Naive thymus-derived CD4-positive, alpha-beta T cell (primary cell): ENCODE measurements around the gene KCNN4. TPM values are rescaled to one million over a fixed set of nuclear protein-coding genes. Genes with fewer than 3 reads are reported as not detected.
A peak's percentile ranks its signal among the peaks of the same experiment; 100 is the strongest.
"Not testable (repeated sequence)": the region's sequence is repeated elsewhere in the genome, so short reads cannot be mapped to it uniquely, and the experiment has no call there.

Experiments used
- ATAC-seq: fragments of 150-1000 bp; cut with Tn5 transposase; 2 replicates; pipeline ENCODE4 v1.10.0; 2021; ENCODE audit warnings: mild to moderate bottlenecking, moderate library complexity
- CTCF ChIA-PET: fragments of 350-600 bp; sonication (Branson Sonifier 250); formaldehyde crosslinking; loops from one replicate; lab custom pipeline; 2021; ENCODE audit warnings: antibody characterized with exemption; lab: Charles Lee
- POLR2A ChIA-PET: fragments of 350-600 bp; sonication (Branson Sonifier 250); formaldehyde crosslinking; loops from one replicate; lab custom pipeline; 2021; ENCODE audit warnings: antibody characterized with exemption, inconsistent platforms; lab: Charles Lee
- DNase-seq, 9 donors: peaks; one replicate each; pipeline versions ENCODE4 v3.0.0 to v3.0.0-alpha.2; 2020 to 2022; ENCODE audit warnings: mixed read lengths in 1 of 9
- H3K27ac ChIP-seq: one replicate; pipeline ENCODE4 v1.7.0; 2013; ENCODE audit warnings: mild to moderate bottlenecking, low read depth, low read length, moderate library complexity
- H3K27me3 ChIP-seq, 2 donors: one replicate each; pipeline ENCODE4 v1.7.0; 2013; ENCODE audit warnings: low read length in 2 of 2, mild to moderate bottlenecking in 2 of 2, moderate library complexity in 2 of 2; ENCODE audit not compliant: control insufficient read depth in 2 of 2, insufficient read depth in 2 of 2
- H3K36me3 ChIP-seq, 3 experiments: 1 replicate in 2 of 3; 2 replicates in 1 of 3; pipeline ENCODE4 v1.7.0; 2013; ENCODE audit warnings: low read length in 3 of 3, mild to moderate bottlenecking in 3 of 3, moderate library complexity in 1 of 3; ENCODE audit not compliant: insufficient read depth in 3 of 3, control insufficient read depth in 2 of 3
- H3K4me1 ChIP-seq, 2 donors: one replicate each; pipeline ENCODE4 v1.7.0; 2013; ENCODE audit warnings: low read length in 2 of 2, mild to moderate bottlenecking in 2 of 2, moderate library complexity in 1 of 2; ENCODE audit not compliant: control insufficient read depth in 2 of 2, insufficient read depth in 2 of 2
- H3K4me3 ChIP-seq: 2 replicates; pipeline ENCODE4 v1.7.0; 2013; ENCODE audit warnings: mild to moderate bottlenecking, low read length
- H3K9me3 ChIP-seq, 3 experiments: 1 replicate in 2 of 3; 2 replicates in 1 of 3; pipeline ENCODE4 v1.7.0; 2013; ENCODE audit warnings: low read length in 3 of 3; ENCODE audit not compliant: control insufficient read depth in 2 of 3
- H3K27ac Mint-ChIP-seq, 9 donors: one replicate each; pipeline ENCODE4 v1.8.0; 2020 to 2022; ENCODE audit warnings: mixed read lengths in 9 of 9, mild to moderate bottlenecking in 8 of 9, moderate library complexity in 5 of 9, inconsistent platforms in 2 of 9
- H3K27me3 Mint-ChIP-seq, 5 donors: one replicate each; pipeline ENCODE4 v1.8.0; 2021 to 2022; ENCODE audit warnings: mixed read lengths in 5 of 5, mild to moderate bottlenecking in 1 of 5
- H3K36me3 Mint-ChIP-seq, 5 donors: one replicate each; pipeline ENCODE4 v1.8.0; 2020 to 2022; ENCODE audit warnings: mixed read lengths in 5 of 5, mild to moderate bottlenecking in 3 of 5, inconsistent platforms in 1 of 5
- H3K4me1 Mint-ChIP-seq, 7 donors: one replicate each; pipeline ENCODE4 v1.8.0; 2020 to 2022; ENCODE audit warnings: mixed read lengths in 7 of 7, mild to moderate bottlenecking in 3 of 7, inconsistent platforms in 1 of 7
- H3K4me3 Mint-ChIP-seq, 10 donors: one replicate each; pipeline ENCODE4 v1.8.0; 2020 to 2022; ENCODE audit warnings: mild to moderate bottlenecking in 10 of 10, mixed read lengths in 10 of 10, moderate library complexity in 6 of 10, inconsistent platforms in 2 of 10
- H3K9me3 Mint-ChIP-seq, 11 donors: one replicate each; pipeline ENCODE4 v1.8.0; 2020 to 2022; ENCODE audit warnings: mixed read lengths in 11 of 11, mild to moderate bottlenecking in 4 of 11, inconsistent platforms in 1 of 11, moderate library complexity in 1 of 11
- intact Hi-C, 2 donors: fragments of 100-400 bp; cut with micrococcal nuclease; formaldehyde crosslinking; loops; one replicate each; pipeline ENCODE4 v1.15.1; 2023
- polyA plus RNA-seq, 2 donors: library from polyadenylated mRNA; unstranded; fragments of 300-500 nt; fragmentation: Illumina TruSeq; gene quantifications; one replicate each; pipeline ENCODE4 v1.2.3, GENCODE V29; 2021
- total RNA-seq, 6 experiments: library from RNA in 5 of 6; stranded (reverse) in 5 of 6; gene quantifications; 1 replicate in 5 of 6; 2 replicates in 1 of 6; pipeline ENCODE4 v1.2.3 and lab custom pipeline; 2021 to 2026

The KCNN4 gene
- total and polyA plus RNA-seq, 7 experiments from 2014 or later, result 8.1 to 53.4 (median 17.3) TPM

DNA sequence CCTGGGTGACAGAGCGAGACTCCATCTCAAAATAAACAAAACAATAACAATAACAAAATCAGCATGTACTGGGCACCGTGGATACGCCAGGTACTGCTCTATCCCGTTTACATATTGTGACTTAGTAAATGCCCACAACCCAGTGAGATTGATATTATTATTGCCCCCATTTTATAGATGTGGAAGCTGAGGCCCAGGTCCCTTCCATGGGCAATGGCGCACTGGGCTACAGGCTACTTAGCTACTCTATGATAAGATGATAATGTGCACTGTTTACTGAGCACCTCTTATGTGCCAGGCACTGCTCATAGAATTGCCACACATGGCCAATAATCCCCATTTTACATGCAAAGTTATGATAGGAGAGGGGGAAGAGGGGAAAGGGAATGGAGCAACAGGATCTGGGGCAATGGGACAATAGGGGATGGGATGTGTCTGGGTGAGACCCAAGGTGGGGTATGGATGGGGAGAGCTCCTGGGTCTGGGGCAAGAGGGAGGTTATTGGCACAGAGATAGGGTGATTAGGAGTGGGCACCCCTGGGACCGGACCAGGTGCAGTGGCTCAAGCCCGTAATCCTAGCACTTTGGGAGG, 5.4 kb downstream of the KCNN4 start:
- peak overlapping the region in 8 of 9 donors; percentile 7 to 96 (median 84) for H3K27ac Mint-ChIP-seq
- Histone ChIP-seq H3K27me3 (no peaks in the 10 kb centered on the region), H3K9me3 (no peaks in the 10 kb centered on the region), H3K4me3 (no peak overlapping the region), H3K36me3 (peaks cover 0 to 29% (median 0%) of the 10 kb centered on the region in 3 experiments), H3K27ac (no peak overlapping the region), H3K4me1 (peaks cover 17 to 32% of the 10 kb centered on the region in 2 donors)
- ChIA-PET CTCF (interaction anchor here (1.5 kb wide), 1 partner anchor 9 kb away, joined by 7 read pairs; no protein-coding TSS in a partner anchor), POLR2A (interaction anchor here (5.7 to 7.9 kb wide), 2 partner anchors 10 to 21 kb away, joined by 28 to 100 read pairs; partner anchors contain the start of gene SMG9)
- H3K36me3 Mint-ChIP-seq, result peaks cover 0 to 18% (median 0%) of the 10 kb centered on the region in 5 donors
- intact Hi-C loops, result no loop called here
- H3K27me3 Mint-ChIP-seq, result no peaks in the 10 kb centered on the region
- peaks cover 0 to 2% (median 0%) of the 10 kb centered on the region in 11 donors for H3K9me3 Mint-ChIP-seq
- H3K4me3 Mint-ChIP-seq, result peak overlapping the region in 6 of 10 donors; percentile 14 to 87 (median 40)
- no peak for DNase-seq
- no peak for ATAC-seq
- peaks cover 41 to 56% (median 47%) of the 10 kb centered on the region in 7 donors for H3K4me1 Mint-ChIP-seq

DNA sequence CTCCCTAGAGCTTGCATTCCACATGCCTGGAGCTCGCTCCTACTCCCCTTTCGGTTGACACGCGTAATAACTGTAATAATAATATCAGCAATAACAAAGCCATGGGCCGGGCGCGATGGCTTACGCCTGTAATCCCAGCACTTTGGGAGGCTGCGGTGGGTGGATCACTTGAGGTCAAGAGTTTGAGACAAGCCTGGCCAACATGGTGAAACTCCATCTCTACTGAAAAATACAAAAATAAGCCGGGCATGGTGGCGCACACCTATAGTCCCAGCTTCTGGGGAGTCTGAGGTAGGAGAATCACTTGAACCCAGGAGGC, 5.9 kb downstream of the KCNN4 start:
- H3K27ac ChIP-seq, H3K27me3 Mint-ChIP-seq, H3K9me3 Mint-ChIP-seq, ATAC-seq, intact Hi-C loops, H3K9me3 ChIP-seq, H3K4me3 ChIP-seq, H3K4me3 Mint-ChIP-seq, DNase-seq, H3K27me3 ChIP-seq: not testable (repeated sequence)
- H3K27ac Mint-ChIP-seq, result peak overlapping the region in 2 of 9 donors; percentile 22 to 95
- peaks cover 17 to 32% of the 10 kb centered on the region in 2 donors for H3K4me1 ChIP-seq
- H3K36me3 Mint-ChIP-seq, result peaks cover 0 to 22% (median 0%) of the 10 kb centered on the region in 5 donors
- POLR2A ChIA-PET, result interaction anchor here (5.7 to 7.9 kb wide), 2 partner anchors 9 to 20 kb away, joined by 28 to 100 read pairs; partner anchors contain the start of gene SMG9
- CTCF ChIA-PET, result interaction anchor here (1.5 kb wide), 1 partner anchor 8 kb away, joined by 7 read pairs; no protein-coding TSS in a partner anchor
- H3K36me3 ChIP-seq, result peaks cover 0 to 34% (median 0%) of the 10 kb centered on the region in 3 experiments
- H3K4me1 Mint-ChIP-seq, result peaks cover 39 to 54% (median 47%) of the 10 kb centered on the region in 7 donors

DNA sequence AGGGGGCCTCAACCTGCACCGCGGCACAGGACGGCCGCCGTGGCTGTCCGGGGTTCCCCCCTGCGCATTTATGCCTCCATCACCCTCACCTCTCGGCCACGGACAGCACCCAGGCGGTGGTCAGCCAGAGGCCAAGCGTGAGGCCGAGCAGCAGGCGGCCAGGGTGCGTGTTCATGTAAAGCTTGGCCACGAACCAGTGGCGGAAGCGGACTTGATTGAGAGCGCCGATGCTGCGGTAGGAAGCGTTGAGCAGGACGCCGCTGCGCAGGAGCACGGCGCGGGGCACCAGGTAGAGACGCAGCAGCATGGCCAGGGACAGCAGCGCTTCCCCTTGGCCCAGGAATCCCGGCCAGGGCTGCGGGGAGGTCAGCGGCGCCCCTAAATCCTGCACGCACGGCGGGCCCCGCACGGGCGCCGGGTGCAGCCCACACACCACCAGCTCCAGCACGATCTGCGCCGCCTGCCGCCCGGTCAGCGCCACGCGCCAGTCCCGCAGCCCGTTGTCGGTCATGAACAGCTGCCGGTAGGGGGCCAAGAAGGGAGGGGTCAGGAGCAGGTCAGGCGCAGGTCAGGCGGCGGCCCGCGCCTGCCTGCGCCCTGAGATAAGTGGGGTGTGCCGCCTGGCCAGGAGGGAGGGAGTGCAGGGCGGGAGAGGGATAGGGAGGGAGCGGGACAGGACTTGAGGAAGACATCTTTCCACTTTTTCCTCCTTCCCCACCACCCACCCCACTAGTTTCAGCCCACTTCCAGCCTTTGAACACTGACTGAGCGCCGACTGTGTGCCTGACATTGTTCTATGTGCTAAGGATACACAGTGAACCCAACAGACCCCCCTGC, 6.5 kb downstream of the KCNN4 start:
- peaks cover 0 to 39% (median 0%) of the 10 kb centered on the region in 3 experiments for H3K36me3 ChIP-seq
- no peak overlapping the region for H3K4me3 Mint-ChIP-seq
- intact Hi-C loops, result no loop called here
- DNase-seq (no peak), ATAC-seq (no peak)
- H3K27me3 ChIP-seq, result no peaks in the 10 kb centered on the region
- H3K27me3 Mint-ChIP-seq, result no peaks in the 10 kb centered on the region
- H3K36me3 Mint-ChIP-seq, result peaks cover 0 to 24% (median 0%) of the 10 kb centered on the region in 5 donors
- H3K9me3 Mint-ChIP-seq, result peaks cover 0 to 4% (median 0%) of the 10 kb centered on the region in 11 donors
- H3K27ac ChIP-seq, result no peak overlapping the region
- POLR2A ChIA-PET, result interaction anchor here (5.7 to 7.9 kb wide), 2 partner anchors 9 to 20 kb away, joined by 28 to 100 read pairs; partner anchors contain the start of gene SMG9
- no peaks in the 10 kb centered on the region for H3K9me3 ChIP-seq
- no peak overlapping the region for H3K4me3 ChIP-seq
- peaks cover 17 to 32% of the 10 kb centered on the region in 2 donors for H3K4me1 ChIP-seq
- peaks cover 34 to 52% (median 42%) of the 10 kb centered on the region in 7 donors for H3K4me1 Mint-ChIP-seq
- CTCF ChIA-PET, result no interaction called here
- H3K27ac Mint-ChIP-seq, result peak overlapping the region in 1 of 9 donors; percentile 22

DNA sequence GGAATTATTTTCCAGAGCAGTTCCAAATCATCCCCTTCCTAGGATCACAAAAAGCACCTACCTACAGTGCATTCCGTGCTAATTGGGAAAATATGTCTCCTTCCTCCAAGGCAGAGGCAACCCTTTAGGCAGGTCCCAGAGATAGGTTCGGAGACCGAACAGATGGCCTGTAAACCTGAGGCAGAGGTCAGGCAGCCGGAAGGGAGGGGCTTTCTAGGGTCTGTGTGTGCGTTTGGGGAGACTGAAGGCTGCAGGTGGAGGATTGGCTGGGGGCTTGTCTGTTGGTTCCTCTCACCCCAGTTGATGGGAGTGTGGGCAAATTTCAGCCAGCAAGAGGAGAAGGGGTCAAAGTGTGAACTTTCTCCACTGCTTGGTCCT, 7.1 kb downstream of the KCNN4 start:
- Mint-ChIP-seq H3K4me3 (no peak overlapping the region), H3K4me1 (peaks cover 31 to 51% (median 36%) of the 10 kb centered on the region in 7 donors), H3K9me3 (peaks cover 0 to 4% (median 0%) of the 10 kb centered on the region in 11 donors), H3K27me3 (no peaks in the 10 kb centered on the region), H3K27ac (peak overlapping the region in 1 of 9 donors; percentile 21), H3K36me3 (peaks cover 0 to 30% (median 4%) of the 10 kb centered on the region in 5 donors)
- no peak overlapping the region for H3K4me3 ChIP-seq
- no peak overlapping the region for H3K27ac ChIP-seq
- ChIA-PET CTCF (no interaction called here), POLR2A (interaction anchor here (7.9 kb wide), 1 partner anchor 8 kb away, joined by 100 read pairs; no protein-coding TSS in a partner anchor)
- no peaks in the 10 kb centered on the region for H3K9me3 ChIP-seq
- H3K36me3 ChIP-seq, result peaks cover 0 to 46% (median 0%) of the 10 kb centered on the region in 3 experiments
- H3K27me3 ChIP-seq, result no peaks in the 10 kb centered on the region
- ATAC-seq, result no peak
- peaks cover 12 to 27% of the 10 kb centered on the region in 2 donors for H3K4me1 ChIP-seq
- intact Hi-C loops, result no loop called here
- DNase-seq, result no peak

DNA sequence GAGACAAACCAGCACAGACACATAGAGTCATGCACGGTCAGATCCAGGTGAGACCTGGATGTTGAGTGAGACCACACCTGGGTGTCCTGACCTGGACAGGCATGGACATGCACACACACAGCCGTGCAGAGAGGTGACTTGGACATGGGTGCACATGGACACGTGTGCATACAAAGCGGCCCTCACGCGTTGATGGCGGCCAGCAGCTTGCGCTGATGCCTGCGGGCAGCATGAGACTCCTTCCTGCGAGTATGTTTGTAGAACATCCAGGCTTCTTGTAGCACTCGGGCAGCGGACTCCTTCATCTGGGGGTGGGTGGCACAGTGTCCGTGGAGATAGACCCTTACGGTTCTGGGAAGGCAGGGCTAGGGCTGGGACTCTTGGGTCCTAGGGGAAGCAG, 11.5 kb downstream of the KCNN4 start:
- Mint-ChIP-seq H3K27me3 (no peaks in the 10 kb centered on the region), H3K36me3 (peaks cover 0 to 32% (median 4%) of the 10 kb centered on the region in 5 donors), H3K4me3 (no peak overlapping the region), H3K9me3 (peaks cover 0 to 1% (median 0%) of the 10 kb centered on the region in 11 donors), H3K27ac (peak overlapping the region in 2 of 9 donors; percentile 20 to 47), H3K4me1 (peaks cover 26 to 61% (median 30%) of the 10 kb centered on the region in 7 donors)
- Histone ChIP-seq H3K4me1 (peaks cover 23 to 32% of the 10 kb centered on the region in 2 donors), H3K27ac (no peak overlapping the region), H3K4me3 (no peak overlapping the region), H3K9me3 (no peaks in the 10 kb centered on the region), H3K27me3 (no peaks in the 10 kb centered on the region), H3K36me3 (peaks cover 0 to 60% (median 0%) of the 10 kb centered on the region in 3 experiments)
- DNase-seq (no peak), ATAC-seq (no peak)
- ChIA-PET POLR2A (interaction anchor here (1.6 to 11.8 kb wide), 2 partner anchors 8 to 9 kb away, joined by 5 to 100 read pairs; partner anchors contain the start of gene KCNN4), CTCF (interaction anchor here (0.8 to 1.0 kb wide), 2 partner anchors 24 kb away, joined by 3 to 4 read pairs; no protein-coding TSS in a partner anchor)
- intact Hi-C loops, result no loop called here
